Activated T-helper 9 cell treated with anti-CD3 and anti-CD28 coated beads, Interleukin-2, amount 50 U/mL, for 16 hours (primary cell): ENCODE data around the gene SERGEF.

Source experiments
- DNase-seq: peaks from one replicate; pipeline ENCODE4 v3.0.0-alpha.2; 2020; ENCODE audit warnings: low read depth

Gene SERGEF

DNA sequence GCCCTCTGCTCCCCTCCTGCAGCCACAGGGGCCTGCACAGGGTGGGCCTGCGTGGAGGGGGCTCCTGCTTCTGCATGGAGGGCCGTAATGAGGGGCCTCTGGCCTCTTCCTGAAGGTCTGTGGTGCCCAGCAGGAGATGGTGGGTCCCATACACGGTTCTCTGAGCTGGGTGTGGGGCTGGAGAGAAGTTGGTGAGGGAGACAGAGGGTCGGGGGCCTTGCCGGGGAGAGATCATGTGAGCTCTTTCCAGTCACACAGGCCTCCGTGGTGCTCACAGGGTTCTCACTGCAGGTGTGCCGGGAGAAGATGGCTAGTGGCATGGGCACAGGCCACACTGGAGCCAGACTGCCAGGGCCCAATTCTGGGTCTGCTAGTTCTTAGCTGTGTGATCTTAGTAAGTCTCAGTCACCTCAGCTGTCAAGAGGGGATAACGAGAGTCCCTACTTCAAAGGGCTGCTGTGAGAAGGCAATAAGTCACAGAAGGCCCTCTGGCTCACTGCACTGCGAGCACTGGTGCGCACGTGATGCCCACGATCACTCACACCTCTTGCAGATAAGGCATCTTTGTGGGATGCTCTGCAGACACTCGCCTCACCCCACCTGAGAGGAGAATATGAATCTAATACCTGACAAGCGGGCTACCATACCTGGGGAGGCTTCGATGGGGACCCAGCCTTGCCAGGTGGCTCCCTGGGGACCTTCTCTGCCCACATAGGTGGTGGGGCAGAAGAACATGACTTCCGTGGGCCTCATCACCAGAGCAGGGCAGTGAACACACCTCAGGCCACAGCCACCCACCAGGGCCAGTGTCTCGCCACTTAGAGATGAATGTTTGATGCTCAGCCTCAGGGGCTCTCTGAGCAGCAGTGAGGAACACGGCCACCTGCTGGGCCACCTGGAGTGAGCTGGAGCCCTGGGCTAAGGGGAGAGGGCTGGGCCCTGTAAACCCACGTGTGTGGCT, 263.8 kb downstream of the SERGEF start:
- DNase-seq, result no peak

DNA sequence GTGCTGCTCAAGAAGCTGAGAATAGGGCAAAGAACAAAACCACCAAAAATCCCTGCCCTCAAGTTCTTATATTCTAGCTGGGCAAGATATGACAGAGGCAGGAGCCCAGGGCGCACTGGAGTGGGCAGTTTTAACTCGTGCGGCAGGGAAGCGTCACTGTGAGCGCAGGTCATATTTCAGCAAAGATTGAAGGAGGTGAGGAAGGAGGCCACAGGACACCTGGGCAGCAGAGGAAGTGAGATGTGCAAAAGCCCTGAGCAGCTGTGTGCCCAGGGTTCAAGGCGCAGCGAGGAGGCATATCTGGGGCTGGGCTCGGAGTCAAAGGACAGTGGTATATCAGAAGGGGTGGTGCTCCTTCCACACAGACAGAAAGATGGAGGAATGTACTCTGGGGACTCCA, 264.8 kb downstream of the SERGEF start:
- DNase-seq, result no peak

DNA sequence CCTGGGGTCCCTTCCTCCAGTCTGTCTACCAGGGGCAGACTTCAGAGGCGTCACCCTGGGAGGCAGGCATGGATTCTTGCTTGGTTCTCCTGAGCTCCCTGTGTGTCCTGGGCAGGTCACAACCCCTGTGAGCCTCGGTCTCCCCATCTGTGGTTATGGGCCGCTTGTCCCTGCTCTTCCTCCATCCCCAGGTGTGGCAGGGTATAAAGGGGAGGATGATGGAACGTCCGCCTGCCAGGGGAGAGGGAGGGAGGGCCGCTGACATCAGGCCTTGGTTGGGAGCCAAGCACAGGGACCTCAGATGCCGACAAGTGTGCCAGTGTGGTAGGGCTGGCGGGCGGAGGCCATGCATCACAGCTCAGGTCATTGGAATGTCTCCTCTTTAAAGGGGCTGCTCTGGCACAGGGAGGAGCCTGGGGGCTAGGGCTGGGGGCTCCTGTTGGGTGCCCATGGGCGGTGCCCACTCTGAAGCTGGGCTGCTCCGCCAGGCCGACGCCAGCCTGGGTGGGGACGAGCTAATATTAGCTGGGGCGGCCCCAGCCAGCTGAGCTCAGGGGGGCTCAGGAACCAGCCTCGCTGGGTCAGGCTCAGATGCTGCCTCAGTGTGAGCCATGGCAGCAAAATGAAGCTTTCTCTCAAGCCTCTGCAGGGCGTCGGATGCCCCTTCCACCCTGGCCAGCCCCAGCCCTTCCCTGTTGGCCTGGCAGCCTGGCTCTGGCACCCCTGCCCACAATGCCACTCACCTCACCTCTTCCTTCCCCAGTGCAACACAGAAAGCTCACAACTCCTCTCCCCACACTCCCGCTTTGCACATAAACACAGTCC, 265.5 kb downstream of the SERGEF start:
- DNase-seq, result no peak

DNA sequence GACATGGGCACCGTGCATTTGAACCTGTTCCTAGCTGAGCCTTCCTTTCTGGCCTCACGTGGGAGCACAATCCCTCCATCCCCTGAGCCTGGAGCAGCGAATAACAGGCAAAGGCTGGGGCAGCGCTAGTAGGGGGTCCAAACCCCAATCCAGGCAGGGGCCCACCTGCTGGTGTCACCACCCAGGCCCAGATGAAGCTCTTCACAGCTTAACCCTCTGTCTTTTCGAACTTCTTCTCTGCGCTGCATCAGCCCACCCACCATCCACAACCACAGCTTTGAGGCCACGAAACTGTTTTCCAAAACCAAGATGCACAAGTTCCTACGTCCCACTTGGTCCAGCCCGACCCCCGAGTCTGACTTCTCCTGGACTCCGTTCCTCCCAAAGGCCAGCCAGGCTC, 266.8 kb downstream of the SERGEF start:
- DNase-seq, result no peak

DNA sequence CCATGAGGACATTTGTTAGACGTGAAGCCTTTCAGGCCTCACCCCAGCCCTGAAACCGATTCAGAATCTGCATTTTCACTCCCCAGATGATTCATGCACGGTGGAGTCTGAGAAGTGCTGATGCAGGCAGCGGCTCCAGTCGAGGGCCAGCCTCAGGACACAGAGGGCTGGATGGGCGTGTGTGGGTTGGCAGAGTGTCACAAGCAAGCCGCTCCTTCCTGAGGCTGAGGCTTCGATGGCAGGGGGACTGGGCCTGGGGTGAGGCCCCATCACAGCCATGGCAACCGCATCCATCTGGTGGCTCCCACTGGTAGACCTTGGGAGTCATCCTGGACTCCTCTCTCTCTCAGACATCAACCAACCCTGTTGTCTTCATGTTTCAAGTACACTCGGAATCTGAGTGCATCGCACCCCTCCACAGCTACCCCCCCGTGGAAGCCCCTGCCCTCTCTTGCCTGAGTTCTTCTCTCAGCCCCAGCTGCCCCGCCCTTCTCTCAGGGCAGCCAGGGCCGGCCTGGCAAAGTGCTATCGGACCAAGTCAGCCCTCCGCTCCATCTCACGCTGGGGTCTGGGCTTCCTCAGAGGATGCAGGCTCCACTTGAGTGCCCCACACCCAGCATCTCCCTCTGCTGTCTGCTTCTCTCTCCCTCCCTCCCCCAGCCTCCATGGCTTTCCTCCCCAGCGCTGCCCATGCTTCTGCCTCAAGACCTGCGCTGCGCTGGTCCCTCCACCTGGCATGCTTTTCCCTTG, 267.6 kb downstream of the SERGEF start:
- no peak for DNase-seq

DNA sequence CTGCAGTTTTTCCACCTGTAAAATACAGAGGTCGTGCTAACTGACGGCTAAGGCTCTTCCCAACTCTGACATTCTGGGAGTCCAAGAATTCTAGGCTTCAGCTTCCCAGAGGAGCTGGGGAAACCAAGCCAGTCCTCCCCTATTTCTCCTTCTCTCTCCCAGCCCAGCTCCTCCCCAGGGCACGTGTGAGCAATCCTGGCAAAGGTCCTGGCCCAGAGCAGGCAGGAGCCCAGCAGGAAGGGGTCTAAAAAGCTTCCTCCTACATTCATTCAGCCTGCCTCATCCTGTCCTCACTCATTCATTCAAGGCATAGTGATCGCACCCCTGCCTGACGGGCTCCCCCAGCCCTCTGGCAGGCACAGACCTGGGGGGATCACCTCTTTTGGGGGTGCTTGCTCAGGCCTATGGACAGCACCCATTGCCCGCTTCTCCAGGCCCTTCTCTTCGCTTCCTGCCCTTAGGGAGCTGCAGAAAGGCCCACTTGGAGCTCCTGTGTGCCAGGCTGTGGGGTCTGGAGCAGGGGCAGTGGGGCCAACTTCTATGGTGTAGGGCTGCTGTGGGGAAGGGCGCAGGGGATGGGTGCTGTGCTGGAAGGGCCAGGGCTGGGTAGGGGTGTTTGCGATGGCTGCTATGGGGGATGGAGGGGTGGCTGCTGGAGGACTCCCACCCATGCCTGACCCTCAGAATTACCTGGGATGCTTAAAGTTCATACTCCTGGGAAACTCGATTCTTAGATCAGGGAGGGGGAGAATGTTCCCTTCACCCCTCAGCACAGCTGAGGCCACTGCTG, 268.5 kb downstream of the SERGEF start:
- DNase-seq, result no peak

DNA sequence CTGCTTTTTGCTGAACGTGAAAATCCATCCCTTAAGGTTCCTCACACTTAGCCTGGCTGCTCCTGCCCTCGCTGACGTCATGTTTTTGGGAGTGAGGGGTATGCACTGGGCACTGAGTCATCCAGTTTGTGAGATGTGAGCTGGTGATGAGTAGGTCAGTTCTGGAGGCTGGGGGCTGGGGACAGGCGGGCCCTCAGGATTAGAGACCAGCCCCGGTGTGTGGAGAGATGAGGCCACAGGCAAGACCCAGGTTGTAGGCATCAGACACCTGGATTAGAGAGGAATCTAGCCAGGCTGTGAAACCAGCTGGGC, 269.1 kb downstream of the SERGEF start:
- no peak for DNase-seq

DNA sequence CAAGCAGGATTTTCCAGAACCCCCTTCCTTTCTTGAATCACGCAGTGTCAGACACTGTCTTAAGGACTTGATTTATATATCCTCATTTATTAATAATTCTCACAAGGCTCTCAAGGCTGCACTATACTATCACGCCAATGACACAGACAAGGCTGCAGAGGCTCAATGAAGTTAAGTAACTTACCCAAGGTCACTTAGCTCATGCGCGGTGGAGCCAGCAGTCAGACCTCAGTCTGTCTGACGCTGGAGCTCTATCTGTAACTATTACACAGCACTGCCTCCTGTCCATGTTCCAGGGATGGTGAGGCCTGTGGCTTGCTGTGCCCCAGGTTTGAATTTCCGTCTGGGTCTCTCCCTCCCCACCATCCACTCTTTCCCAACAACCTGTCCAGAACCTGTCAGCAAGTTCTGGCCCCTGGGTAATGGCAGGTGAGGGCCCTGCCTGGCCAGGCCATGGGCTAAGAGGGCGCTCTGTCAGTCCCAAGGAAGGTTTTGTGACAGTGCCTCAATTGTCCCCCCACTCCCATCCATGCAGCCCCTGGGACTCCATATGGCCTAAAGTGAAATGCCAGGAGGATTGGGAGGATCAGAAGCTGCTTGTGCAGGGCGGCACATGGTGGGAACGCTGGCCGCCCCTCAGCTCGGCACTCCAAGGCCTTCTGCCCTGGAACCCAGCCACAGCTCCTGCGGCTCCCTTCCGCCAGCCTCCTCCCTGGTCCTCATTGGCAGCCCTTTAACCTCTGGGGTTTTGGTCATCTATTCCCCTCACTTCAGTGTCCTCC, 269.6 kb downstream of the SERGEF start:
- no peak for DNase-seq

DNA sequence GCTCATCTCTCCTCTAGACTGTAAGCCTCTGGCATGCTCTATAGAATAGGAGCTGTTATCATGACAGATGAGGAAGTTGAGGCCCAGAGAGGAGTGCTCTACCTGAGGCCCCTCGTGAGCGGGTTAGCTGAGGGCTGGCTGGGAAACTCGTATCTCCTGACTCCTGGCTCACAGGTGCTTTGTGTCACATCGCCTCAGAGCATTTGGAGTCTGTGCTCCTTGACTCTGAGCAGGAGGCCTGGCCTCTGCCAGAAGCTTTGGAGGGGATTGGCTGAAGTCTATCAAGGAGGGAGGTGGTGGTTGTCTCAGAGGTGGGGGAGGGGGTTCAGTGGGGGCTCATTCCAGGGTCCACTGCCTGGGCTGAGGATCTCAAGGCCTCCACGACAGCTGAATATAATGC, 270.8 kb downstream of the SERGEF start:
- no peak for DNase-seq

DNA sequence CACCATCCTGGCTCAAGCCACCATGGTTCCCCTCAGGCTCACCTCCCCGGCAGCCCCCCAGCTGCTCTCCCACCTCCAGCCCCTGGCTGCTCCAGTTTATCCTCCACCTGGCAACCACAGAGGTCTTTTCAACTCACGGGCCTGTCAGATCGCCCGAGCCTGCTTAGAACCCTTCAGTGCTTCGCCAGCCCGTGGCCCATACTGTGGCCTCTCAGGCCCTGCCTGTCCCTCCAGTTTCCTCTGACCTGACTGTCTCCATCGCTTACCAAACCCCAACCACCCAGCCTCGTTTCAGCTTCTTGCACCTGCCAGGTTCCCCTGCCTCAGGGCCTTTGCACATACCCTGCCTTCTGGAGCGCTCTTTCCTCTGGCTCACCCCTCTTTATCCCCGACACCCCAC, 271.4 kb downstream of the SERGEF start:
- no peak for DNase-seq

DNA sequence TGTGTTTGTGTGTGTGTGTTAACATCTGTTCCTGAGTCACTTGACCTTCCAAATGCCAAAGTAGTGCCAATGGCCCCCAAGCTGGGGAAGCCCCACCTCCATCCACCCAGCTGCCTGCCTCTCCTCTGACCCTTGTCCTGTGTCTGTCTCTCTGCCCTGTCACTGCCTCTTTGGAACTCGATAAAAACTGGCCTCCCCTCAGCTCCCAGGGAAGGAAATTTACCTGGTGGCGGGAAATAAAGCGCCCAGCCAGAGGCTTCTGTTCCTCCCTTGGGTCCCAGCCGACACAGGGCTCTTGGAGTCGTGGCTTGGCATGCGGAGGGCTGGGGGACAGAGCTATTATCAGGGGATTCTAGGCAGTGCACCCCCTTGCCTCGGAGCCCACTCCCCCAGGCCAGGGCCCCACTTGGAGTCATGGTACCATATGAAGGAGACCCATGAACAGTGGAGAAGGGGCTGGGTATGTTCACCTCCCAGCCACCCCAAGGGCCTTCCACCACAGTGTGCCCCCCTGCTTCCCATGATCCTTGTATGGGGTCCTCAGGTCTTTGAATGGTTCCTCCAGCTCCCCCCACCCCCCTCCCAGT, 272.1 kb downstream of the SERGEF start:
- no peak for DNase-seq

DNA sequence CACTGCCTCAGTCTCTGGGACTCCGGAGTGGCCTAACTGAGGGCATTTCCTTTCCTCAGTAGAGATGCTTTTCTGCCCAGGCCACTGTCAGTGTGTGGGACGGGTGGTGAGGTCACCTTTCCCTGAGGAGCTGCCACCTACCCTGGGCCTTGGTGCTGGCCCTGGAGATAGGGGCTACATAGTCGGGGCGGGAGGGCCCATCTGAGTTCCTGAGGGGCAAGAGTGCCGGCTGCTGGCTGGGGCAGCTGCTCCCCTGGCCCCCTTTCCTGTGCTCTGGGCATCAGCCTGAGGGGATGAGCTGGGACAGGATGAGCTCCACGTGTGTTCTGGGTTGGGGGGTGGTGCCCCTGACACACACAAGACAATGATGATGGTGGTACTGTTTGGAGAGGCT, 272.9 kb downstream of the SERGEF start:
- no peak for DNase-seq

DNA sequence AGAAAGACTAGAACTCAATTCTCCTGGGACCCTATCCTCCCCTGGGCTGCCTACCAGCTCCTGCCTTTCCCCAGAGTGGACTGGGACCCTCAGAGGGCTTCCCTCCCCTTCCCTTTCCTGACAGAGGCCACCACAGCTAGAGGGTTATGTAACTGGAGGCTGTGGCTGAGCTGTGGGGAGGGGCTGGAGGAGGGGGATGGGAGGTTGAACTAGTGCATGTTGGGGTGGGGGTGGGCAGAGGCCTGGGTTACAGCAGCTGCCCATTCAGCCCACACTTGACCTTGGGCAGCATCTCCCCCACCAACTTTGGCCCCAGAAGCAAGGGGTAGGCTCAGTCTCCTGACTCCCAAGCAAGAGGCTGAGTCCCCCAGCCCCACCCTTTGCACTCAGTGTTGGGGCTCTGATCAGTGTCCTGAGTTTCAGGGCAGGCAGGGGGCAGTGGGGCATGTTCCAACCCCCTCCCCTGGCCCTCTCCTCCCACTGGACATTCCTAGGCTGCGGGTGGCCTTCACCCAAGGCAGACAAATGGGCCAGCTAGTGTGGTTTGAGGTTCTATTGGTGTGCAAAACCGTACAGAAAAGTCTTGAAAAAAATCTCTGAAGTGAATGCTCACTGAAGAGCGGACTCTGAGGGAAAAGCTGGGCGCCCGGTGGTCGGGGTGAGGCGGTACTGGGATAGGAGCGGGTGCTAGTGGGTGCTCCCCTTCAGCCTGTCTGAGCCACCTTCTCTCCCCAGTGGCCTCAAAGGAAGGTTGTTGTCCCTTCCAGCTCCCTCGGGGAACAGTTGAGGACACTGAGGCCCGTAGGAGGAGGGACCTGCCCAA, 274.5 kb downstream of the SERGEF start:
- DNase-seq, result no peak
